IMR-90 (cell line): ENCODE data around the gene VSNL1. TPM values are rescaled to one million over a fixed set of nuclear protein-coding genes. Genes with fewer than 3 reads are reported as not detected.

Experiments
- ATAC-seq: fragments of 200-7000 bp; cut with Tn5 transposase; 2 replicates; pipeline ENCODE4 v1.9.1; 2020; ENCODE audit warnings: low read depth, mild to moderate bottlenecking, moderate library complexity
- BruUV-seq: library from RNA; stranded (reverse); fragments of 400-500 nt; replicated peaks from 2 replicates; lab custom pipeline; 2021; lab: Mats Ljungman, UMichigan
- CTCF ChIA-PET: fragments of 300-600 bp; formaldehyde crosslinking; extraction: SDS; loops from one replicate; lab custom pipeline; 2021; ENCODE audit warnings: antibody characterized with exemption; lab: Yijun Ruan, JAX
- POLR2A ChIA-PET: fragments of 300-600 bp; sonication (Branson Sonifier 250); formaldehyde crosslinking; loops from one replicate; lab custom pipeline; 2022; ENCODE audit warnings: antibody characterized with exemption; ENCODE audit not compliant: unreplicated experiment; lab: Charles Lee
- DNase-seq: peaks from one replicate; pipeline ENCODE4 v3.0.0; 2013
- H2AFZ ChIP-seq: replicated peaks from 2 replicates; pipeline ENCODE3; 2013; ENCODE audit warnings: low read length, mild to moderate bottlenecking; ENCODE audit not compliant: poor library complexity
- H2AK5ac ChIP-seq: 2 replicates; pipeline ENCODE4 v1.6.1; 2013; ENCODE audit warnings: low read depth, low read length, inconsistent platforms
- H2AK9ac ChIP-seq: replicated peaks from 2 replicates; pipeline ENCODE3; 2013; ENCODE audit warnings: mild to moderate bottlenecking, low read depth, low read length, moderate library complexity; ENCODE audit not compliant: poor library complexity
- H2BK120ac ChIP-seq: 2 replicates; pipeline ENCODE4 v1.6.1; 2013; ENCODE audit warnings: low read depth, low read length, inconsistent platforms
- H2BK15ac ChIP-seq: 3 replicates; pipeline ENCODE4 v1.6.1; 2013; ENCODE audit warnings: low read depth, low read length, inconsistent platforms
- H2BK20ac ChIP-seq: 2 replicates; pipeline ENCODE4 v1.6.1; 2013; ENCODE audit warnings: low read depth, mild to moderate bottlenecking, inconsistent platforms, low read length, moderate library complexity
- H2BK5ac ChIP-seq: 2 replicates; pipeline ENCODE4 v1.6.1; 2013; ENCODE audit warnings: mild to moderate bottlenecking, low read depth, low read length, inconsistent platforms; ENCODE audit not compliant: poor library complexity, severe bottlenecking
- H3K14ac ChIP-seq: replicated peaks from 2 replicates; pipeline ENCODE4 v1.6.1; 2013; ENCODE audit warnings: low read depth, low read length, inconsistent platforms
- H3K18ac ChIP-seq: 2 replicates; pipeline ENCODE4 v1.6.1; 2013; ENCODE audit warnings: low read depth, low read length, control low read depth
- H3K23ac ChIP-seq: 2 replicates; pipeline ENCODE4 v1.6.1; 2013; ENCODE audit warnings: low read depth, low read length, inconsistent platforms
- H3K27ac ChIP-seq: 2 replicates; pipeline ENCODE4 v1.5.1; 2013; ENCODE audit warnings: mild to moderate bottlenecking, control low read depth, low read length; ENCODE audit not compliant: insufficient read depth
- H3K27me3 ChIP-seq: 2 replicates; pipeline ENCODE4 v1.6.1; 2013; ENCODE audit warnings: low read length; ENCODE audit not compliant: control insufficient read depth, insufficient read depth
- H3K36me3 ChIP-seq: 2 replicates; pipeline ENCODE4 v1.6.1; 2013; ENCODE audit warnings: low read length, mixed read lengths; ENCODE audit not compliant: control insufficient read depth, insufficient read depth
- H3K4ac ChIP-seq: 2 replicates; pipeline ENCODE4 v1.6.1; 2013; ENCODE audit warnings: low read depth, low read length, inconsistent platforms
- H3K4me1 ChIP-seq: 2 replicates; pipeline ENCODE4 v1.6.1; 2013; ENCODE audit warnings: low read length, mixed read lengths; ENCODE audit not compliant: control insufficient read depth, insufficient read depth
- H3K4me2 ChIP-seq: 2 replicates; pipeline ENCODE4 v1.6.1; 2013; ENCODE audit warnings: low read depth, mild to moderate bottlenecking, control low read depth, low read length, moderate library complexity
- H3K4me3 ChIP-seq: 2 replicates; pipeline ENCODE4 v1.5.1; 2013; ENCODE audit warnings: low read depth, mild to moderate bottlenecking, control low read depth, low read length, moderate library complexity; ENCODE audit not compliant: insufficient read depth
- H3K56ac ChIP-seq: 2 replicates; pipeline ENCODE4 v1.6.1; 2013; ENCODE audit warnings: low read length, inconsistent platforms; ENCODE audit not compliant: insufficient read depth; ENCODE audit errors: extremely low read depth
- H3K79me1 ChIP-seq, 2 experiments: 2 replicates each; pipeline ENCODE4 v1.6.1; 2013; ENCODE audit warnings: low read length in 2 of 2, inconsistent platforms in 1 of 2, low read depth in 1 of 2
- H3K9ac ChIP-seq: 2 replicates; pipeline ENCODE4 v1.6.1; 2013; ENCODE audit warnings: low read depth, low read length, control low read depth
- H3K9me1 ChIP-seq: 2 replicates; pipeline ENCODE4 v1.6.1; 2013; ENCODE audit warnings: low read length, inconsistent platforms; ENCODE audit not compliant: insufficient read depth
- H3K9me3 ChIP-seq: 2 replicates; pipeline ENCODE4 v1.6.1; 2013; ENCODE audit warnings: low read length; ENCODE audit not compliant: control insufficient read depth, insufficient read depth
- H4K20me1 ChIP-seq: 2 replicates; pipeline ENCODE4 v1.6.1; 2013; ENCODE audit warnings: low read length, inconsistent platforms; ENCODE audit not compliant: insufficient read depth
- H4K5ac ChIP-seq: 2 replicates; pipeline ENCODE4 v1.6.1; 2013; ENCODE audit warnings: mild to moderate bottlenecking, low read depth, low read length, control low read depth
- H4K8ac ChIP-seq, 2 experiments: 2 replicates each; pipeline ENCODE4 v1.6.1; 2013; ENCODE audit warnings: low read depth in 2 of 2, low read length in 2 of 2, control low read depth in 1 of 2, inconsistent platforms in 1 of 2
- H4K91ac ChIP-seq: 2 replicates; pipeline ENCODE4 v1.6.1; 2013; ENCODE audit warnings: low read depth, low read length, inconsistent platforms; ENCODE audit not compliant: insufficient read depth
- BHLHE40 ChIP-seq: fragments of 150-350 bp; IDR thresholded peaks from 2 replicates; pipeline ENCODE4 v1.6.1; 2016; ENCODE audit warnings: mild to moderate bottlenecking, low read depth, low read length
- CHD1 ChIP-seq: IDR thresholded peaks from 2 replicates; pipeline ENCODE4 v1.6.1; 2012; ENCODE audit warnings: low read depth, low read length, improper control_type of control experiment
- MAFK ChIP-seq: IDR thresholded peaks from 2 replicates; pipeline ENCODE4 v1.6.1; 2012; ENCODE audit warnings: low read depth, low read length, improper control_type of control experiment
- NFE2L2 ChIP-seq: fragments of 150-350 bp; IDR thresholded peaks from 2 replicates; pipeline ENCODE4 v1.6.1; 2016; ENCODE audit warnings: low read depth, mild to moderate bottlenecking, low read length
- RCOR1 ChIP-seq: IDR thresholded peaks from 2 replicates; pipeline ENCODE4 v1.6.1; 2012; ENCODE audit warnings: mild to moderate bottlenecking, low read length, improper control_type of control experiment; ENCODE audit not compliant: insufficient replicate concordance
- SMC3 ChIP-seq: fragments of 150-350 bp; IDR thresholded peaks from 2 replicates; pipeline ENCODE4 v1.6.1; 2016; ENCODE audit warnings: low read depth, mild to moderate bottlenecking, antibody characterized with exemption, low read length, moderate library complexity
- WGBS, 2 experiments: methylation state at CpG; one replicate each; pipeline versions ENCODE4 v1.1.5 to v1.1.7; 2013; ENCODE audit warnings: missing lambda C conversion rate in 2 of 2; ENCODE audit not compliant: insufficient read length in 1 of 2; ENCODE audit errors: extremely low coverage in 2 of 2; 5-methylcytosine and 5-hydroxymethylcytosine counted together
- dilution Hi-C: fragments of 300-500 bp; cut with HindIII; formaldehyde crosslinking; loops from one replicate; pipeline ENCODE4 v1.14.3; 2018; ENCODE audit warnings: low sequenced_read_pairs; ENCODE audit not compliant: unreplicated experiment
- in situ Hi-C: fragments of 300-500 bp; cut with MboI; formaldehyde crosslinking; loops from 3 replicates; pipeline ENCODE4 v1.14.3; 2019; ENCODE audit warnings: low sequenced_read_pairs, inconsistent platforms, mixed read lengths
- intact Hi-C: fragments of 100-400 bp; cut with micrococcal nuclease; formaldehyde crosslinking; loops from 2 replicates; pipeline ENCODE4 v1.10.0; 2022
- polyA plus RNA-seq, 3 experiments: library from polyadenylated mRNA; depleted of rRNA; stranded (reverse); fragments of >200 nt; gene quantifications; 2 replicates each; pipeline ENCODE4 v1.2.3, GENCODE V29; 2012; ENCODE audit warnings: low replicate concordance in 1 of 3
- total RNA-seq: library from RNA; depleted of rRNA; stranded (reverse); fragments of >200 nt; gene quantifications from 2 replicates; pipeline ENCODE4 v1.2.3, GENCODE V29; 2012

The VSNL1 gene
- total and polyA plus RNA-seq, 2 of the 4 experiments (the other 2 are of a cell fraction) = 0.32 to 0.36 TPM

DNA sequence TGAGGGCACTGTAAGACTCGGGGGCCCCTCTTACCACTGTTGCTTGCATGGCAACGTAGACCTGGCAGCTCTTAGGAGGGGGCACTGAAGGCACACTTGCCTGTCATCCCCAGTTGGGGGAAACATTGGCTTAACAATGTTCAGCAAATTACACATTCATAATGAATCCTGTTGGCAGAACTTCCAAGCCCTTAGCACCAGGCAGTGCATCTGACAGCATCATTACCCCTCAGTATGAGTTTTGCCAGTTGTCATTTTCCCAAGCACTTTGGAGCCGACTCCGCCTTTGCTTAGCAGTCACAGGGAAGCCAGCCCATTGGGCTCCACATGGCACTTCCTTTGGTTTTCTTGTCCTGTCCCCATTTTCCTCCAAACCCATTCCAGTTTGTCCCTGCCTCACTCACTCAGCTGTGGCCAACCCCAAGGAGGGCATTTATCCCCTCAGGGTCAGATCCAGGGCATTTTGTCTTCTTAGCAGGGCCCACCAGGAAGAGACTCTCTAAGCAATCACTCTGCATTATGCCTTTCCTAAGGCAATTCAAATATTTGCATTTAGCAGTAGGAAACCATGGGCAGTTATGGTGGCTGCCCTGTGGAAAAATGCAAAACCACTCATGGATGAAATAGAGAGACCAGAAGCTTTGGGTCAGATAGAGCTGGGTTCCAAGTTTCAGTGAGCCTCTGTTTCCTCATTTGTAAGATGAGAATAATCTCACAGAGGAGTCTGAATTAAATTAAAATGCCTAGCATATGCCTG, 73.9 kb downstream of the VSNL1 start:
- ATAC-seq (no peak), DNase-seq (no peak)
- intact Hi-C loops = no loop called here
- Histone ChIP-seq H2BK120ac (no peak overlapping the region), H4K91ac (no peak overlapping the region), H3K4me3 (no peak overlapping the region), H2BK5ac (no peak overlapping the region), H4K20me1 (no peaks in the 10 kb centered on the region), H3K9ac (no peak overlapping the region), H3K4me2 (no peak overlapping the region), H3K4ac (no peak overlapping the region), H3K27me3 (no peaks in the 10 kb centered on the region), H3K23ac (no peak overlapping the region), H3K79me1 (no peaks in the 10 kb centered on the region), H3K18ac (no peak overlapping the region), H3K9me3 (no peaks in the 10 kb centered on the region), H4K8ac (no peak overlapping the region), H2AK9ac (no peak overlapping the region), H3K36me3 (no peaks in the 10 kb centered on the region), H3K27ac (no peak overlapping the region), H2BK20ac (no peak overlapping the region), H3K56ac (no peak overlapping the region), H3K9me1 (peaks cover 6% of the 10 kb centered on the region; the same call in 1 of the 2 replicates), H2AK5ac (no peak overlapping the region), H4K5ac (no peak overlapping the region), H2AFZ (no peak overlapping the region), H3K4me1 (peaks cover 4% of the 10 kb centered on the region; the same call in 1 of the 2 replicates), H3K14ac (no peak overlapping the region), H2BK15ac (no peak overlapping the region)
- BruUV-seq = no TSS peak
- CTCF ChIA-PET = interaction anchor here (1.2 kb wide), 1 partner anchor 57 kb away, joined by 4 read pairs; no protein-coding TSS in a partner anchor
- in situ Hi-C loops = no loop called here
- dilution Hi-C loops = no loop called here
- no CpG with 5 or more reads among the region's 4 CpGs for WGBS, 2 experiments
- TF ChIP-seq RCOR1 (no peak), NFE2L2 (no peak), BHLHE40 (no peak), SMC3 (no peak), MAFK (no peak), CHD1 (no peak)
- POLR2A ChIA-PET = no interaction called here
